ENCODE results near the gene GINS1. TPM values are rescaled to one million over a fixed set of nuclear protein-coding genes. Genes with fewer than 3 reads are reported as not detected.

GINS1 gene
- total RNA-seq, 1 donor from 2014 or later = 5.4 TPM

DNA sequence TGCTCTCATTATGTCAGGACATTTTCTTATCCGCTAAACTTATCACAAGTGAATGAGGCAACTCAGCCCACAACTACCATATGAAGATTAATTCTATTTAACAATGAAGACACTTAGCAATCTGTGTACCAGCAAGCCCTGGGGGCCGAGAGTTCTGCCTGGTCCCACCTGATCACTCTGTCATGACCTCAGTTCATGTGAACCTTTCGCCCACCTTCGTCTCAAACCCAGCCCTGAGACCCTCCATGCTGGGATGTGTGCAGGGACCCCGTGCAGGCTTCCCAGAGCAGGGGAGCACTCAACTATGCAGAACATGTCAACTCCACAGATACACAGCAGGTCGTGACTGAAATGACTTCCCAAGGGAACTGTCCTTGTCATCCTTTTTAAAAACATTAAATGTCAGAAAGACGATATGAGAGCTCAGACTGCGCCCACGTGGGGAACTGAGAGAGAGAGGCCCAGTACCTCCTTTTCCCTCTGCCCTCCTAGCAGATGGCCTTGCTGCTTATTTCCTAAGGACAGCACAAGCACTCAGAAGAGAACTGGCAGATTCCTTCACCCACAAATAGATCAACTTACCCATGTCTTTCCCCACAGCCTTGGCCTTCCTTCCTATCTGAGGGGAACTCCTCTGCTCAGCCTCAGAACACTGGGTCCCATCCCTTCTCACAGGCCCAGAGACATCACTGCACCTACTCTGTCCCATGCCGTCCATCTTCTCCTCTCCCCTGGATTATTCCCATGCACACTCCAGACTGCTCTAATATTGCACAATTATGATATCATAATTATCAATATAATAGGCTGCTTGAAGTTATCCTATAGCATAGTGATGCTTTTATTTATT lies 28.4 kb upstream of the GINS1 start:
- Mint-ChIP-seq H3K27ac (no peak overlapping the region), H3K36me3 (ENCODE audit: low read depth) (peaks cover 4% of the 10 kb centered on the region), H3K4me3 (no peak overlapping the region), H3K4me1 (peaks cover 8% of the 10 kb centered on the region), H3K9me3 (no peaks in the 10 kb centered on the region), H3K27me3 (no peaks in the 10 kb centered on the region)
- intact Hi-C loops (cut with micrococcal nuclease) = loop anchor here (2.0 kb wide), 1 partner anchor 14 kb away; no protein-coding TSS in a partner anchor
- no peak for TF ChIP-seq CTCF (IDR thresholded peaks at IDR 0.05)
- POLR2A ChIA-PET = no interaction called here
- no peak for ATAC-seq (ENCODE audit: low read depth)
- CTCF ChIA-PET = no interaction called here
- DNase-seq = no peak

DNA sequence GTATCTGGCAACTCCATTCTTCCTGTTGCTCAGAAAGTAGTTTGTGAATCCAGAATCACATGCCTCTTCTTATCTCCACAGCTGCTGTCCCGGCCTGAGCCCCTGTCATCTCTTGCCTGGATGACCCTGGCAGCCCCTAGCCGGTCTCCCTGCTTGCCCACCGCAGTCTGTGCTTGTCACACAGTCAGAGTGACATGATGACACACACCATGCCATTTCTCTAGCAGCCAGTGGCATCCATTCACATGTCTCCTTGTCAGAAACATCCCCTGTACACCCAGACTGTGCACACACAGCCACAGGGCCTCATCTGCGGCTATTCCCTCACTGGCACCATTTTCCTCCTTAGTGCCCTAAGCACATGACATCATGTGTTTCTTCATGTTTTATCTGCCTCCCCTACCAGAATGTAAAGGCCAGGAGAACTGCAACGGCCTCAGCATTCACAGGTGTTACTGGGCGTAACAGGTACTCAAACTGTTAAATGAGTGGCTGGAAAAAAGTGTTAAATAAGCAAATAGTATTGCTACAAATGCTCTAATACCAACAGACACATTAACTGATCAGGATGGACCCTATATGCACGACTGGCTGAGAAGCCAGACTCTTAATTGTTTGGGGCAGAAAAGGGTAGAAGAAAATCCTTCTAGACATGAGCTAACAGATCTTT lies 26.4 kb upstream of the GINS1 start:
- no peaks in the 10 kb centered on the region for H3K9me3 Mint-ChIP-seq

GRCh38 chr20:25382704-25383370 lies 24.6 kb upstream of the GINS1 start:
- TF ChIP-seq CTCF (IDR thresholded peaks at IDR 0.05) = no peak
- H3K27me3 Mint-ChIP-seq = no peaks in the 10 kb centered on the region
- no peak overlapping the region for H3K4me3 Mint-ChIP-seq
- H3K4me1 Mint-ChIP-seq = peaks cover 6% of the 10 kb centered on the region
- DNase-seq (no peak), ATAC-seq (ENCODE audit: low read depth) (no peak)
- intact Hi-C loops (cut with micrococcal nuclease) = no loop called here
- CTCF ChIA-PET = no interaction called here
- H3K36me3 Mint-ChIP-seq (ENCODE audit: low read depth) = peaks cover 6% of the 10 kb centered on the region
- POLR2A ChIA-PET = no interaction called here
- H3K27ac Mint-ChIP-seq = no peak overlapping the region
- no peaks in the 10 kb centered on the region for H3K9me3 Mint-ChIP-seq

More for the DNA sequence above, 26.4 kb upstream of the GINS1 start:
- ATAC-seq (ENCODE audit: low read depth) = no peak
- POLR2A ChIA-PET = interaction anchor here (0.6 kb wide), 1 partner anchor 10 kb away, joined by 5 read pairs; the partner anchor contains the start of gene ABHD12
- no peak for DNase-seq
- no peak for TF ChIP-seq CTCF (IDR thresholded peaks at IDR 0.05)
- peaks cover 6% of the 10 kb centered on the region for H3K4me1 Mint-ChIP-seq
- peaks cover 6% of the 10 kb centered on the region for H3K36me3 Mint-ChIP-seq (ENCODE audit: low read depth)
- CTCF ChIA-PET = no interaction called here
- no peak overlapping the region for H3K4me3 Mint-ChIP-seq
- no peak overlapping the region for H3K27ac Mint-ChIP-seq
- intact Hi-C loops (cut with micrococcal nuclease) = no loop called here
- H3K27me3 Mint-ChIP-seq = no peaks in the 10 kb centered on the region

DNA sequence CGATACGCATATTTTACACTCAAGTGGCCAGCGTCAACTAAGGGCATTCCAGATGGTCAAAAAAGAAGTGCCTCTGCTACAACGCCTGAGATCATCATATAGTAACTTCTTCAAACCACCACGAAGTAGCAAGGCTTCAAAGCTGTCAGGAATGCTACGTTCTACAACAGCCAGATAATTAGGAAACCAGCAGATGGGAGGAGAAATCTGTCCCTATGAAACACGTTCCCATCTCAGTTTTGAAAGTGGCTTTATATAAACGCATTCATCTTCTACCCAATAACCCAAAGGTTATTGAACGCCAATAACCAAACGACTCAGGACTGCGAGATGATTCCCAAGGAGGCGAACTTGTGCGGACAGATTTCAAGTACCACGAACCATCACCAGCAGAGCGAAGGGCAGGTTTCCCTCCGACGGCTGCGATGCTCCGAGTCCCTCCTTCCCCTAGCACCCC lies 18.0 kb upstream of the GINS1 start:
- DNase-seq (no peak), ATAC-seq (ENCODE audit: low read depth) (no peak)
- intact Hi-C loops (cut with micrococcal nuclease) = no loop called here
- Mint-ChIP-seq H3K4me3 (peak overlapping the region; percentile 76), H3K27me3 (no peaks in the 10 kb centered on the region), H3K9me3 (no peaks in the 10 kb centered on the region), H3K4me1 (peaks cover 12% of the 10 kb centered on the region), H3K27ac (no peak overlapping the region), H3K36me3 (ENCODE audit: low read depth) (peaks cover 2% of the 10 kb centered on the region)
- no peak for TF ChIP-seq CTCF (IDR thresholded peaks at IDR 0.05)
- CTCF ChIA-PET = no interaction called here
- POLR2A ChIA-PET = no interaction called here
